ENCODE results near the gene AGPAT2. TPM values are rescaled to one million over a fixed set of nuclear protein-coding genes. Genes with fewer than 3 reads are reported as not detected.

The AGPAT2 gene
- total RNA-seq, 4 donors from 2014 or later = 22.0 to 52.8 (median 39.3) TPM

GRCh38 chr9:136717399-136717798 is 30.1 kb upstream of the AGPAT2 start:
- no peak for DNase-seq (ENCODE audit: extremely low spot score)
- Histone ChIP-seq H3K27me3 (peaks cover 0 to 23% (median 2%) of the 10 kb centered on the region in 4 donors), H3K36me3 (peaks cover 3 to 14% (median 11%) of the 10 kb centered on the region in 4 donors), H3K9me3 (no peaks in the 10 kb centered on the region), H3K4me1 (peaks cover 64 to 70% (median 69%) of the 10 kb centered on the region in 4 donors), H3K4me3 (no peak overlapping the region), H3K27ac (replicated peaks in 1 of 4) (peak overlapping the region in 1 of 4 donors; percentile 20)
- TF ChIP-seq EP300 (IDR thresholded peaks at IDR 0.05) (no peak), POLR2AphosphoS5 (IDR thresholded peaks at IDR 0.05) (no peak), POLR2A (IDR thresholded peaks at IDR 0.05; ENCODE audit: low read depth) (no peak)
- TF ChIP-seq, protein P1, sequence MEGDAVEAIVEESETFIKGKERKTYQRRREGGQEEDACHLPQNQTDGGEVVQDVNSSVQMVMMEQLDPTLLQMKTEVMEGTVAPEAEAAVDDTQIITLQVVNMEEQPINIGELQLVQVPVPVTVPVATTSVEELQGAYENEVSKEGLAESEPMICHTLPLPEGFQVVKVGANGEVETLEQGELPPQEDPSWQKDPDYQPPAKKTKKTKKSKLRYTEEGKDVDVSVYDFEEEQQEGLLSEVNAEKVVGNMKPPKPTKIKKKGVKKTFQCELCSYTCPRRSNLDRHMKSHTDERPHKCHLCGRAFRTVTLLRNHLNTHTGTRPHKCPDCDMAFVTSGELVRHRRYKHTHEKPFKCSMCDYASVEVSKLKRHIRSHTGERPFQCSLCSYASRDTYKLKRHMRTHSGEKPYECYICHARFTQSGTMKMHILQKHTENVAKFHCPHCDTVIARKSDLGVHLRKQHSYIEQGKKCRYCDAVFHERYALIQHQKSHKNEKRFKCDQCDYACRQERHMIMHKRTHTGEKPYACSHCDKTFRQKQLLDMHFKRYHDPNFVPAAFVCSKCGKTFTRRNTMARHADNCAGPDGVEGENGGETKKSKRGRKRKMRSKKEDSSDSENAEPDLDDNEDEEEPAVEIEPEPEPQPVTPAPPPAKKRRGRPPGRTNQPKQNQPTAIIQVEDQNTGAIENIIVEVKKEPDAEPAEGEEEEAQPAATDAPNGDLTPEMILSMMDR (IDR thresholded peaks at IDR 0.05) = no peak
- 80% methylated on average over 3 of the region's 16 CpGs for WGBS
- intact Hi-C loops (cut with DNase I) = no loop called here

DNA sequence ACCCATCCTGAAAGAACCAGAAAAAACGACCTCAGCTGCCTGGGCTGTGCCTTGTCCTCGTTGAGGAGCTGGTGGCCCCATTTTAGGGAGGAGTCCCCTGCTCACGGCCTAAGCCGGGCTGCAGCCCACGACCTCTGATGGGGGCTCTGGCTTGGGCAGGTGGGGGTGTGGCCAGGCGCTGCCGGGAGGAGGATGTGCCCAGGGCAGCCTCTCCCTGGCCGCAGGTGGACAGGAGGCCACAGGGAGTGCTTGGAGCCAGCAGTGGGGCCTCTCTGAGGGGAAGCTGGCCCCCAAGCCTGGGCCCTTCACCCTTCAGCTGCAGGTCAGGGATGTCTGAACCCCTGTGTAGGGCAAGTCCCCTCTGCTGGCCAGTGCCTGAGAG is 27.6 kb upstream of the AGPAT2 start:
- DNase-seq (ENCODE audit: extremely low spot score) = no peak
- H3K27me3 ChIP-seq = peaks cover 0 to 30% (median 6%) of the 10 kb centered on the region in 4 donors
- intact Hi-C loops (cut with DNase I) = no loop called here
- no peak overlapping the region for H3K4me3 ChIP-seq
- 64% methylated on average over 7 of the region's 8 CpGs for WGBS
- H3K9me3 ChIP-seq = no peaks in the 10 kb centered on the region
- no peak for TF ChIP-seq EP300 (IDR thresholded peaks at IDR 0.05)
- no peak for TF ChIP-seq POLR2AphosphoS5 (IDR thresholded peaks at IDR 0.05)
- TF ChIP-seq, protein P1 (IDR thresholded peaks at IDR 0.05) = no peak
- no peak for TF ChIP-seq POLR2A (IDR thresholded peaks at IDR 0.05; ENCODE audit: low read depth)
- peak overlapping the region; percentile 47 to 77 (median 65) for H3K27ac ChIP-seq (replicated peaks in 1 of 4)
- no peaks in the 10 kb centered on the region for H3K36me3 ChIP-seq
- peaks cover 52% of the 10 kb centered on the region in 4 donors for H3K4me1 ChIP-seq

- peak overlapping the region in 1 of 4 donors; percentile 64 for H3K4me3 ChIP-seq
- WGBS = 73% methylated on average over 11 of the region's 17 CpGs
- no peak for DNase-seq (ENCODE audit: extremely low spot score)
- H3K27ac ChIP-seq (replicated peaks in 1 of 4) = peak overlapping the region; percentile 66 to 77 (median 70)
- no peaks in the 10 kb centered on the region for H3K36me3 ChIP-seq
- peak; percentile 20 to 32 for TF ChIP-seq POLR2AphosphoS5 (IDR thresholded peaks at IDR 0.05)
- no peak for TF ChIP-seq EP300 (IDR thresholded peaks at IDR 0.05)
- peaks cover 0 to 30% (median 6%) of the 10 kb centered on the region in 4 donors for H3K27me3 ChIP-seq
- no peaks in the 10 kb centered on the region for H3K9me3 ChIP-seq
- H3K4me1 ChIP-seq = peaks cover 46 to 47% (median 46%) of the 10 kb centered on the region in 4 donors
- intact Hi-C loops (cut with DNase I) = no loop called here
Measured at GRCh38 chr9:136714096-136714892, 27.0 kb upstream of the AGPAT2 start.

GRCh38 chr9:136713550-136713949 is 26.3 kb upstream of the AGPAT2 start:
- intact Hi-C loops (cut with DNase I) = no loop called here

More at GRCh38 chr9:136713550-136713949, 26.3 kb upstream of the AGPAT2 start:
- 42% methylated on average over 2 of the region's 8 CpGs for whole genome bisulfite sequencing
- peak overlapping the region; percentile 66 to 77 (median 70) for H3K27ac ChIP-seq (replicated peaks in 1 of 4)
- no peak for DNase-seq (ENCODE audit: extremely low spot score)
- H3K9me3 ChIP-seq = no peaks in the 10 kb centered on the region
- H3K36me3 ChIP-seq = no peaks in the 10 kb centered on the region
- peak overlapping the region; percentile 56 to 68 (median 64) for H3K4me3 ChIP-seq
- H3K4me1 ChIP-seq = peaks cover 39 to 40% (median 40%) of the 10 kb centered on the region in 4 donors
- H3K27me3 ChIP-seq = peaks cover 0 to 30% (median 6%) of the 10 kb centered on the region in 4 donors
- TF ChIP-seq POLR2AphosphoS5 (IDR thresholded peaks at IDR 0.05) (no peak), POLR2A (IDR thresholded peaks at IDR 0.05; ENCODE audit: low read depth) (no peak), EP300 (IDR thresholded peaks at IDR 0.05) (no peak)
- TF ChIP-seq, protein P1 (IDR thresholded peaks at IDR 0.05) = no peak
